Stimulated activated naive B cell treated with anti-CD40 and anti-IgM and Interleukin-4, amounts not matched to agents 10 μg/mL and 1 μg/mL and 100 μg/mL, for 72 hours (primary cell): Measurements from ENCODE around the gene PMS2.
"Not testable (repeated sequence)": the region's sequence is repeated elsewhere in the genome, so short reads cannot be mapped to it uniquely, and the experiment has no call there.

Source experiments
- ATAC-seq, 2 donors: fragments of 150-1000 bp; cut with Tn5 transposase; replicated peaks; 2 replicates each; pipeline ENCODE4 v1.10.0; 2021; ENCODE audit warnings: moderate library complexity in 1 of 2
- DNase-seq: peaks from one replicate; pipeline ENCODE4 v3.0.0; 2021
- H3K27ac Mint-ChIP-seq: one replicate; pipeline ENCODE4 v1.8.0; 2022; ENCODE audit warnings: mild to moderate bottlenecking, mixed read lengths
- H3K27me3 Mint-ChIP-seq, 2 donors: one replicate each; pipeline ENCODE4 v1.8.0; 2022; ENCODE audit warnings: mixed read lengths in 2 of 2
- H3K36me3 Mint-ChIP-seq, 2 donors: one replicate each; pipeline ENCODE4 v1.8.0; 2022; ENCODE audit warnings: mixed read lengths in 2 of 2, mild to moderate bottlenecking in 1 of 2
- H3K4me1 Mint-ChIP-seq, 2 donors: one replicate each; pipeline ENCODE4 v1.8.0; 2022; ENCODE audit warnings: mixed read lengths in 2 of 2, mild to moderate bottlenecking in 1 of 2
- H3K4me3 Mint-ChIP-seq, 2 donors: one replicate each; pipeline ENCODE4 v1.8.0; 2022; ENCODE audit warnings: mild to moderate bottlenecking in 2 of 2, mixed read lengths in 2 of 2, moderate library complexity in 1 of 2
- H3K9me3 Mint-ChIP-seq, 2 donors: one replicate each; pipeline ENCODE4 v1.8.0; 2022; ENCODE audit warnings: mixed read lengths in 2 of 2, mild to moderate bottlenecking in 1 of 2

PMS2 gene

DNA sequence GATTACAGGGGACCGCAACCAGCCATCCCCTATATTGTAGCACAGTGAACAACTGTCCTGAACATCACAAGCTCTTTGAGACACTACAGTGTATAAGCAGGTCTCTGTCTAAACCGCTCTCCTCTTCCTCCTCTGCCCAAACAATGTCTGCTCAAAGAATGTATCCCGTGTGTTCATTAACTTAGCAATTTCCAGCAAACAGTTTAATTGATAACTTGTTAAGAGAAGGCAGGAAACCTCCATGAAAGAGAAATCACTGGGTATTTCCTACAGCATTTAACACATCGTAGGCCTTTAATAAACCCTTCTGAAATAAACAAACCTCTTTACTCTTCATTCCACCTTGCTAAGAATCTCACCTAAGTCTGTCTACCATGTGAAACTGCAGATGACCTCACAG lies 1.5 kb downstream of the PMS2 start:
- peaks cover 17 to 26% of the 10 kb centered on the region in 2 donors for H3K4me1 Mint-ChIP-seq
- H3K27ac Mint-ChIP-seq: peak overlapping the region; percentile 4
- no peaks in the 10 kb centered on the region for H3K9me3 Mint-ChIP-seq
- DNase-seq: no peak
- no peaks in the 10 kb centered on the region for H3K27me3 Mint-ChIP-seq
- H3K4me3 Mint-ChIP-seq: peak overlapping the region; percentile 42 to 69
- peaks cover 3 to 16% of the 10 kb centered on the region in 2 donors for H3K36me3 Mint-ChIP-seq
- ATAC-seq: no peak

- no peaks in the 10 kb centered on the region for H3K4me1 Mint-ChIP-seq
- no peaks in the 10 kb centered on the region for H3K27me3 Mint-ChIP-seq
- H3K4me3 Mint-ChIP-seq: no peak overlapping the region
- no peaks in the 10 kb centered on the region for H3K9me3 Mint-ChIP-seq
- H3K36me3 Mint-ChIP-seq: peaks cover 22 to 23% of the 10 kb centered on the region in 2 donors
- peak; percentile 71 to 73 for ATAC-seq
- peak; percentile 12 for DNase-seq
- H3K27ac Mint-ChIP-seq: no peak overlapping the region
Measured at GRCh38 chr7:5997210-5997808, 11.5 kb downstream of the PMS2 start.

- H3K27me3 Mint-ChIP-seq, H3K27ac Mint-ChIP-seq, H3K4me3 Mint-ChIP-seq, H3K9me3 Mint-ChIP-seq, DNase-seq, H3K4me1 Mint-ChIP-seq, ATAC-seq: not testable (repeated sequence)
- peaks cover 14 to 18% of the 10 kb centered on the region in 2 donors for H3K36me3 Mint-ChIP-seq
Measured at GRCh38 chr7:5987061-5987460, 21.8 kb downstream of the PMS2 start.

GRCh38 chr7:5979680-5980314 lies 29.1 kb downstream of the PMS2 start:
- DNase-seq, ATAC-seq, H3K4me3 Mint-ChIP-seq, H3K27me3 Mint-ChIP-seq, H3K27ac Mint-ChIP-seq, H3K4me1 Mint-ChIP-seq, H3K9me3 Mint-ChIP-seq: not testable (repeated sequence)
- H3K36me3 Mint-ChIP-seq: peaks cover 11 to 21% of the 10 kb centered on the region in 2 donors

- H3K4me1 Mint-ChIP-seq, DNase-seq, H3K36me3 Mint-ChIP-seq, H3K27ac Mint-ChIP-seq, H3K4me3 Mint-ChIP-seq, ATAC-seq, H3K27me3 Mint-ChIP-seq, H3K9me3 Mint-ChIP-seq: not testable (repeated sequence)
Measured at GRCh38 chr7:5973580-5973979, 35.3 kb downstream of the PMS2 start.

- not testable (repeated sequence) for H3K27me3 Mint-ChIP-seq, H3K36me3 Mint-ChIP-seq, DNase-seq, H3K27ac Mint-ChIP-seq, H3K4me1 Mint-ChIP-seq, H3K4me3 Mint-ChIP-seq, H3K9me3 Mint-ChIP-seq
- ATAC-seq: peak; percentile 27 to 38
Measured at GRCh38 chr7:5970347-5970911, 38.4 kb downstream of the PMS2 start, which contains the start of gene RSPH10B. Gene RSPH10B (minus strand): TSS chr7:5970689. CDS start chr7:5967116, 3,573 bp downstream.

DNA sequence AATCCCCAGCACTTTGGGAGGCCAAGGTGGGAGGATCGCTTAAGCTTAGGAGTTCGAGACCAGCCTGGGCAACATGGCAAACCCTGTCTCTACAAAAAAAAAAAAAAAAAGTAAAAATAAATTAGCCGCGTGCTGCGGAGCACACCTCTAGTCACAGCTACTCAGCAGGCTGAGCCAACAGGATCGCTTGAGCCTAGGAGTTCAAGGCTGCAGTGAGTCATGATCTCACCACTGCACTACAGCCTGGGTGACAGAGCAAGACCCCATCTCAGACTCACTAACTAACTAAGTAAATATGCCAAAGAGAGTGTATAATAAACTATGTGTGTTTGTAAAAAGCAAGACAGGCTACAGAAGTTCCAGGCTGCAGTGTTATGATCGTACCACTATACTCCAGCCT lies 45.0 kb downstream of the PMS2 start:
- ATAC-seq, H3K4me1 Mint-ChIP-seq, H3K4me3 Mint-ChIP-seq, H3K36me3 Mint-ChIP-seq, DNase-seq, H3K27me3 Mint-ChIP-seq, H3K9me3 Mint-ChIP-seq, H3K27ac Mint-ChIP-seq: not testable (repeated sequence)

DNA sequence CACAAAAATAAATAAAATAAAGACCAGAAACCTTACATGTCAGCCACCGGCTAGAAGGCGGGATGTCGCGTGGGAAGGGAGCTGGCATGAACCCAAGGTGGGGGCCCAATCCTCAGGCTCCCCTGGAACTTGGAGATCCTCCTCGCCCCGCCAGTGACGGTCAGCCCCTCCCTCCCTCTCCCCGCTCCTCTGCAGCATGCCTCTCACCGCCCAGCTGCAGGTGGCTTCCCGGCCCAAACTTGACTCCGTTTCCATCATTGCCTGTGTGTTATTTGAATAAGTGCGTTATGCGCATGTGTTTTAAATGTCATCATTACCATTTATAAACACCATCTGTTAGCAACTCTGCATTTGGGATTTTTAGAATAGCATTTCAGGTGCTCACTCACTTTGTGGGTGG lies 45.6 kb downstream of the PMS2 start:
- H3K27ac Mint-ChIP-seq, H3K27me3 Mint-ChIP-seq, DNase-seq, ATAC-seq, H3K4me3 Mint-ChIP-seq, H3K4me1 Mint-ChIP-seq, H3K9me3 Mint-ChIP-seq, H3K36me3 Mint-ChIP-seq: not testable (repeated sequence)

DNA sequence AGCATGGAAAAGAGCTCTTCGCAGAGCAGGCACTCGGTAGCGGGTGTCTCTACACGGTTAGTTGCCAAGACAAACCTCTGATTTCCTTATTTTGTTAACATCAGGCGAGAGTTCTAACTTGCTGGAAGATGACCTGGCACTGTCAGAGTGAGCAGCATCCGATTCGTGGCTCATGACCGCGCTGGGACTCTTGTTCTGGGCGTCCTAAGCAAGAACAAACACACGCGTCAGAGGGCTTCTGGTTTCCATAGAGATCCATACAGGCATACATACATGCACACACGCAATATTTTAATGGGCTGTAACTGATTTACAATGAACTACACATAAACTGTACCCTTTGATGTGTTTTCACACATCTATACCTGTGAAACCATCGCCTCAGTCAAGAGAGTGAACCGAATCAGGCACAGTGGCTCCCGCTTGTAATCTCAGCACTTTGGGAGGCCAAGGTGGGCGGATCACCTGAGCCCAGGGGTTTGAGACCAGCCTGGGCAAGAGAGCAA lies 73.9 kb downstream of the PMS2 start:
- not testable (repeated sequence) for H3K27ac Mint-ChIP-seq, H3K27me3 Mint-ChIP-seq, ATAC-seq, DNase-seq, H3K9me3 Mint-ChIP-seq, H3K36me3 Mint-ChIP-seq, H3K4me3 Mint-ChIP-seq, H3K4me1 Mint-ChIP-seq

GRCh38 chr7:5931905-5932644 lies 76.8 kb downstream of the PMS2 start:
- not testable (repeated sequence) for H3K36me3 Mint-ChIP-seq, H3K9me3 Mint-ChIP-seq, H3K4me3 Mint-ChIP-seq, H3K27me3 Mint-ChIP-seq, DNase-seq, H3K4me1 Mint-ChIP-seq, H3K27ac Mint-ChIP-seq
- peak in 1 of 2 donors; percentile 29 for ATAC-seq

GRCh38 chr7:5931250-5931649 lies 77.6 kb downstream of the PMS2 start:
- not testable (repeated sequence) for H3K4me1 Mint-ChIP-seq, DNase-seq, H3K27me3 Mint-ChIP-seq, H3K27ac Mint-ChIP-seq, H3K9me3 Mint-ChIP-seq, H3K4me3 Mint-ChIP-seq, ATAC-seq
- H3K36me3 Mint-ChIP-seq: peaks cover 10 to 11% of the 10 kb centered on the region in 2 donors

- ATAC-seq, H3K4me1 Mint-ChIP-seq, H3K4me3 Mint-ChIP-seq, DNase-seq, H3K27me3 Mint-ChIP-seq, H3K27ac Mint-ChIP-seq, H3K9me3 Mint-ChIP-seq: not testable (repeated sequence)
- peaks cover 10 to 11% of the 10 kb centered on the region in 2 donors for H3K36me3 Mint-ChIP-seq
Measured at GRCh38 chr7:5930290-5930689, 78.6 kb downstream of the PMS2 start.

- H3K27me3 Mint-ChIP-seq, H3K4me3 Mint-ChIP-seq, H3K27ac Mint-ChIP-seq, ATAC-seq, H3K4me1 Mint-ChIP-seq, DNase-seq, H3K9me3 Mint-ChIP-seq: not testable (repeated sequence)
- peaks cover 5 to 10% of the 10 kb centered on the region in 2 donors for H3K36me3 Mint-ChIP-seq
Measured at GRCh38 chr7:5926263-5926870, 82.5 kb downstream of the PMS2 start.

DNA sequence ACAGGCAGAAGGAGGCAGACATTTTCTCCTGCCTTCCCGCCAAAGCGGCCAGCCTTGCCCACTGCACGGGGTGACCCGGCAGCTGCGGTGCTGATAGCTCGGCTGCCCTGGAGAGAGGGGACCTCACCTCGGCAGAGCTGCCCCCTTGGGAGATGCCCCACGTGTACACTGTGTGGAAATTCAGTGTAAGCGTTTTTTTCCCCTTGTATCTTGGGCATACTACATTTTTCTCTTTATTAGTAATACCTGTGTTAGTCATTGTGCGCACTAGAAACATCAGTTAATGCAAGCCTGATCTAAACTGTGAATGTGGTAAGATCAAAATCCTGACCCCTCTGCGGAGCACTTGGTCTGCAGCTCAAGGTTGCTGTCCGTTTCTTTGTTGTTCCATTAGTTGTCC lies 84.2 kb downstream of the PMS2 start:
- not testable (repeated sequence) for DNase-seq, H3K27me3 Mint-ChIP-seq, H3K9me3 Mint-ChIP-seq, H3K4me3 Mint-ChIP-seq, ATAC-seq, H3K36me3 Mint-ChIP-seq, H3K4me1 Mint-ChIP-seq, H3K27ac Mint-ChIP-seq
